ENCODE measurements around the gene LYRM7.
"Not testable (repeated sequence)": the region's sequence is repeated elsewhere in the genome, so short reads cannot be mapped to it uniquely, and the experiment has no call there.

The LYRM7 gene

GRCh38 chr5:131250751-131251475 lies 80.2 kb downstream of the LYRM7 start:
- H3K36me3 ChIP-seq (ENCODE audit: control insufficient read depth in 1 of 2, insufficient read depth in 2 of 2, low read length in 2 of 2) = no peaks in the 10 kb centered on the region
- H3K9me3 ChIP-seq (ENCODE audit: control insufficient read depth in 1 of 2, low read length in 2 of 2) = no peaks in the 10 kb centered on the region
- H3K4me3 ChIP-seq (ENCODE audit: low read depth in 1 of 2, low read length in 2 of 2) = no peak overlapping the region
- H3K27me3 ChIP-seq (ENCODE audit: control insufficient read depth in 1 of 2, insufficient read depth in 2 of 2, low read length in 2 of 2) = no peaks in the 10 kb centered on the region
- peak overlapping the region; percentile 45 for H3K27ac ChIP-seq (ENCODE audit: low read depth, low read length)
- H3K4me1 ChIP-seq (ENCODE audit: control insufficient read depth in 1 of 2, insufficient read depth in 2 of 2, low read length in 2 of 2) = peaks cover 22 to 27% of the 10 kb centered on the region in 2 donors
- no peak overlapping the region for H3K9ac ChIP-seq (ENCODE audit: low read depth in 1 of 2, low read length in 2 of 2)

- no peaks in the 10 kb centered on the region for H3K9me3 ChIP-seq (ENCODE audit: control insufficient read depth in 1 of 2, low read length in 2 of 2)
- H3K9ac ChIP-seq (ENCODE audit: low read depth in 1 of 2, low read length in 2 of 2) = peak overlapping the region in 1 of 2 donors; percentile 67
- H3K27ac ChIP-seq (ENCODE audit: low read depth, low read length) = peak overlapping the region; percentile 32
- H3K36me3 ChIP-seq (ENCODE audit: control insufficient read depth in 1 of 2, insufficient read depth in 2 of 2, low read length in 2 of 2) = no peaks in the 10 kb centered on the region
- H3K4me3 ChIP-seq (ENCODE audit: low read depth in 1 of 2, low read length in 2 of 2) = peak overlapping the region; percentile 50 to 63
- H3K27me3 ChIP-seq (ENCODE audit: control insufficient read depth in 1 of 2, insufficient read depth in 2 of 2, low read length in 2 of 2) = no peaks in the 10 kb centered on the region
- peaks cover 29 to 31% of the 10 kb centered on the region in 2 donors for H3K4me1 ChIP-seq (ENCODE audit: control insufficient read depth in 1 of 2, insufficient read depth in 2 of 2, low read length in 2 of 2)
Measured at GRCh38 chr5:131252824-131253171, 82.1 kb downstream of the LYRM7 start.

- H3K9ac ChIP-seq (ENCODE audit: low read depth in 1 of 2, low read length in 2 of 2); H3K27ac ChIP-seq (ENCODE audit: low read depth, low read length); H3K9me3 ChIP-seq (ENCODE audit: control insufficient read depth in 1 of 2, low read length in 2 of 2); H3K27me3 ChIP-seq (ENCODE audit: control insufficient read depth in 1 of 2, insufficient read depth in 2 of 2, low read length in 2 of 2); H3K4me3 ChIP-seq (ENCODE audit: low read depth in 1 of 2, low read length in 2 of 2); H3K36me3 ChIP-seq (ENCODE audit: control insufficient read depth in 1 of 2, insufficient read depth in 2 of 2, low read length in 2 of 2): not testable (repeated sequence)
- peaks cover 31% of the 10 kb centered on the region in 2 donors for H3K4me1 ChIP-seq (ENCODE audit: control insufficient read depth in 1 of 2, insufficient read depth in 2 of 2, low read length in 2 of 2)
Measured at GRCh38 chr5:131254025-131254424, 83.3 kb downstream of the LYRM7 start.

- Histone ChIP-seq H3K36me3 (ENCODE audit: control insufficient read depth in 1 of 2, insufficient read depth in 2 of 2, low read length in 2 of 2) (no peaks in the 10 kb centered on the region), H3K9me3 (ENCODE audit: control insufficient read depth in 1 of 2, low read length in 2 of 2) (no peaks in the 10 kb centered on the region), H3K9ac (ENCODE audit: low read depth in 1 of 2, low read length in 2 of 2) (no peak overlapping the region), H3K27me3 (ENCODE audit: control insufficient read depth in 1 of 2, insufficient read depth in 2 of 2, low read length in 2 of 2) (no peaks in the 10 kb centered on the region), H3K27ac (ENCODE audit: low read depth, low read length) (no peak overlapping the region), H3K4me3 (ENCODE audit: low read depth in 1 of 2, low read length in 2 of 2) (no peak overlapping the region), H3K4me1 (ENCODE audit: control insufficient read depth in 1 of 2, insufficient read depth in 2 of 2, low read length in 2 of 2) (peaks cover 28 to 31% of the 10 kb centered on the region in 2 donors)
Measured at GRCh38 chr5:131254741-131255140, 84.0 kb downstream of the LYRM7 start.

Data from duodenal mucosa (tissue), 2 donors.